Liver (tissue), 9 donors: ENCODE measurements around the gene ADGRL4. TPM values are rescaled to one million over a fixed set of nuclear protein-coding genes. Genes with fewer than 3 reads are reported as not detected.
A peak's percentile ranks its signal among the peaks of the same experiment; 100 is the strongest.

Experiments used
- DNase-seq: peaks from one replicate; pipeline ENCODE4 v3.0.0-alpha.2; 2017; ENCODE audit warnings: low spot score
- H3K27ac ChIP-seq, 2 donors: one replicate each; pipeline ENCODE4 v1.7.0; 2013; ENCODE audit warnings: inconsistent platforms in 2 of 2, low read length in 2 of 2, control low read depth in 1 of 2, low read depth in 1 of 2, mild to moderate bottlenecking in 1 of 2
- H3K27me3 ChIP-seq, 4 donors: one replicate each; pipeline versions ENCODE4 v1.6.1 to v1.7.0; 2013; ENCODE audit warnings: low read length in 3 of 4, inconsistent platforms in 1 of 4, mild to moderate bottlenecking in 1 of 4, moderate library complexity in 1 of 4; ENCODE audit not compliant: control insufficient read depth in 4 of 4, insufficient read depth in 4 of 4
- H3K36me3 ChIP-seq, 4 donors: one replicate each; pipeline versions ENCODE4 v1.6.1 to v1.7.0; 2013; ENCODE audit warnings: low read length in 3 of 4, mild to moderate bottlenecking in 3 of 4, low read depth in 1 of 4, moderate library complexity in 1 of 4; ENCODE audit not compliant: control insufficient read depth in 4 of 4, insufficient read depth in 3 of 4
- H3K4me1 ChIP-seq, 4 donors: one replicate each; pipeline versions ENCODE4 v1.6.1 to v1.7.0; 2013; ENCODE audit warnings: low read length in 3 of 4, mild to moderate bottlenecking in 3 of 4, moderate library complexity in 1 of 4; ENCODE audit not compliant: control insufficient read depth in 4 of 4, insufficient read depth in 4 of 4
- H3K4me3 ChIP-seq, 3 donors: one replicate each; pipeline versions ENCODE4 v1.6.1 to v1.7.0; 2013; ENCODE audit warnings: low read length in 3 of 3, control low read depth in 1 of 3, low read depth in 1 of 3, mild to moderate bottlenecking in 1 of 3
- H3K9ac ChIP-seq, 2 donors: one replicate each; pipeline ENCODE4 v1.7.0; 2013; ENCODE audit warnings: low read length in 2 of 2, mild to moderate bottlenecking in 2 of 2, moderate library complexity in 2 of 2, control low read depth in 1 of 2, low read depth in 1 of 2
- H3K9me3 ChIP-seq, 4 donors: one replicate each; pipeline versions ENCODE4 v1.6.1 to v1.7.0; 2013; ENCODE audit warnings: low read length in 3 of 4; ENCODE audit not compliant: control insufficient read depth in 4 of 4
- FOXA1 ChIP-seq: IDR thresholded peaks from 2 replicates; pipeline ENCODE4 v1.6.1; 2016; ENCODE audit warnings: antibody characterized with exemption
- FOXA2 ChIP-seq: IDR thresholded peaks from 2 replicates; pipeline ENCODE4 v1.6.1; 2016; ENCODE audit warnings: antibody characterized with exemption
- GABPA ChIP-seq, 2 donors: IDR thresholded peaks in 1 of 2; conservative IDR thresholded peaks in 1 of 2; 2 replicates each; pipeline ENCODE4 v1.6.1; 2016; ENCODE audit warnings: antibody characterized with exemption in 2 of 2, mild to moderate bottlenecking in 1 of 2, moderate library complexity in 1 of 2
- HNF4A ChIP-seq, 2 donors: conservative IDR thresholded peaks; 2 replicates each; pipeline ENCODE4 v1.6.1; 2016; ENCODE audit warnings: antibody characterized with exemption in 2 of 2, mild to moderate bottlenecking in 2 of 2
- HNF4G ChIP-seq: IDR thresholded peaks from 2 replicates; pipeline ENCODE4 v1.6.1; 2016; ENCODE audit warnings: antibody characterized with exemption
- JUND ChIP-seq, 2 donors: IDR thresholded peaks; 2 replicates each; pipeline ENCODE4 v1.6.1; 2016; ENCODE audit warnings: antibody characterized with exemption in 2 of 2
- NR2F2 ChIP-seq: IDR thresholded peaks from 2 replicates; pipeline ENCODE4 v1.6.1; 2016; ENCODE audit warnings: antibody characterized with exemption
- RAD21 ChIP-seq, 2 donors: IDR thresholded peaks; 2 replicates each; pipeline ENCODE4 v1.6.1; 2016; ENCODE audit warnings: antibody characterized with exemption in 2 of 2, mild to moderate bottlenecking in 2 of 2
- RXRA ChIP-seq, 2 donors: IDR thresholded peaks; 2 replicates each; pipeline ENCODE4 v1.6.1; 2017 to 2018; ENCODE audit warnings: antibody characterized with exemption in 2 of 2, mild to moderate bottlenecking in 1 of 2
- SP1 ChIP-seq: IDR thresholded peaks from 2 replicates; pipeline ENCODE4 v1.6.1; 2018; ENCODE audit warnings: antibody characterized with exemption, mild to moderate bottlenecking
- TAF1 ChIP-seq: conservative IDR thresholded peaks from 2 replicates; pipeline ENCODE4 v1.6.1; 2016; ENCODE audit warnings: antibody characterized with exemption, mild to moderate bottlenecking
- YY1 ChIP-seq: IDR thresholded peaks from 2 replicates; pipeline ENCODE4 v1.6.1; 2016; ENCODE audit warnings: antibody characterized with exemption, mild to moderate bottlenecking
- WGBS: extraction: QIAGEN DNeasy Blood & Tissue Kit; methylation state at CpG from one replicate; pipeline ENCODE4 v1.1.7; 2013; 5-methylcytosine and 5-hydroxymethylcytosine counted together
- polyA plus RNA-seq, 2 donors: library from polyadenylated mRNA; stranded (reverse) in 1 of 2; unstranded in 1 of 2; fragments of 200-250 nt in 1 of 2; fragments of >200 nt in 1 of 2; fragmentation: Nextera tagmentation in 1 of 2; extraction: Ambion mirVana in 1 of 2; gene quantifications; one replicate each; pipeline versions ENCODE4 v1.2.1 to v1.2.3, GENCODE V29; 2013 to 2015
- total RNA-seq, 2 donors: library from RNA; depleted of rRNA; stranded (reverse); fragments of >200 nt; gene quantifications; one replicate each; pipeline ENCODE4 v1.2.3, GENCODE V29; 2014
- TF ChIP-seq, protein P1 (sequence below): IDR thresholded peaks from 2 replicates; pipeline ENCODE4 v1.6.1; 2016; ENCODE audit warnings: antibody characterized with exemption
- TF ChIP-seq, protein P2 (sequence below): IDR thresholded peaks from 2 replicates; pipeline ENCODE4 v1.6.1; 2016; ENCODE audit warnings: antibody characterized with exemption
- TF ChIP-seq, protein P3 (sequence below): fragments of 150-350 bp; IDR thresholded peaks from 2 replicates; pipeline ENCODE4 v1.5.1; 2017; ENCODE audit warnings: improper control_type of control experiment, low read depth, low read length; ENCODE audit not compliant: missing input control
- TF ChIP-seq, protein P4 (sequence below): IDR thresholded peaks from 2 replicates; pipeline ENCODE4 v1.6.1; 2016; ENCODE audit warnings: antibody characterized with exemption
- TF ChIP-seq, protein P5 (sequence below): IDR thresholded peaks from 2 replicates; pipeline ENCODE4 v1.6.1; 2016; ENCODE audit warnings: antibody characterized with exemption, mild to moderate bottlenecking
- donor health status: healthy.
- donor health status: healthy.
- donor health status: healthy.
- donor health status: healthy.
- donor health status: healthy.

Gene ADGRL4
- total RNA-seq (1 to 10 TPM; 2.1 to 9.2 TPM), polyA plus RNA-seq (1 to 10 TPM; 4.7 to 6.5 TPM)

DNA sequence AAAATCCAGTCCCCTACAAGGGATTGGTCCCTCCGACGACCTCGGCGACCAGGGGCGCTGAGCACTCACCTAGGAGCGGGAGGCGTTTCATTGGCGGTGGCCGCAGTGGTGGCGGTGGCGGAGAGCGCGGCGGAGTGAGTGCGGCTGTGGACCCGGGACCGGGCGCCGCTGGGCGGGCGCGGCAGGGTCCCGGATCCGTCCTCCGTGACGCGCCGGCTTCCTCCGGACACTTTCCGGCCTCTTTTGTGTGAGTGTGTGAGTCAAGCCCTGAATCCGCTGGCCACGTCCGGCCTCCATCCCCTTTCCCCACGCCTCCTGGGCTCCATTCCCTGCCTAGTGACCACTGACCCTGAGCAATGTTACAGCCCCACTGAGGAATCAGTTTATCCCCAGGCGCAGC is at the start of gene ADGRL4:
Gene ADGRL4 (minus strand): TSS at position 167 of the 400 bp plus-strand sequence. CDS start 76 bp downstream, at position 91.
- no peak for TF ChIP-seq YY1
- TF ChIP-seq JUND (IDR thresholded peaks at IDR 0.05): no peak
- TF ChIP-seq NR2F2: no peak
- TF ChIP-seq, protein P1, sequence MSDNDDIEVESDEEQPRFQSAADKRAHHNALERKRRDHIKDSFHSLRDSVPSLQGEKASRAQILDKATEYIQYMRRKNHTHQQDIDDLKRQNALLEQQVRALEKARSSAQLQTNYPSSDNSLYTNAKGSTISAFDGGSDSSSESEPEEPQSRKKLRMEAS: no peak
- TF ChIP-seq FOXA2: no peak
- no peak for TF ChIP-seq RXRA (IDR thresholded peaks at IDR 0.05)
- no peak for TF ChIP-seq GABPA (IDR thresholded peaks at IDR 0.05 in 1 of 2, conservative IDR thresholded peaks at IDR 0.05 in 1 of 2)
- no peak for TF ChIP-seq TAF1
- no peak for TF ChIP-seq HNF4A (conservative IDR thresholded peaks at IDR 0.05)
- TF ChIP-seq, protein P2, sequence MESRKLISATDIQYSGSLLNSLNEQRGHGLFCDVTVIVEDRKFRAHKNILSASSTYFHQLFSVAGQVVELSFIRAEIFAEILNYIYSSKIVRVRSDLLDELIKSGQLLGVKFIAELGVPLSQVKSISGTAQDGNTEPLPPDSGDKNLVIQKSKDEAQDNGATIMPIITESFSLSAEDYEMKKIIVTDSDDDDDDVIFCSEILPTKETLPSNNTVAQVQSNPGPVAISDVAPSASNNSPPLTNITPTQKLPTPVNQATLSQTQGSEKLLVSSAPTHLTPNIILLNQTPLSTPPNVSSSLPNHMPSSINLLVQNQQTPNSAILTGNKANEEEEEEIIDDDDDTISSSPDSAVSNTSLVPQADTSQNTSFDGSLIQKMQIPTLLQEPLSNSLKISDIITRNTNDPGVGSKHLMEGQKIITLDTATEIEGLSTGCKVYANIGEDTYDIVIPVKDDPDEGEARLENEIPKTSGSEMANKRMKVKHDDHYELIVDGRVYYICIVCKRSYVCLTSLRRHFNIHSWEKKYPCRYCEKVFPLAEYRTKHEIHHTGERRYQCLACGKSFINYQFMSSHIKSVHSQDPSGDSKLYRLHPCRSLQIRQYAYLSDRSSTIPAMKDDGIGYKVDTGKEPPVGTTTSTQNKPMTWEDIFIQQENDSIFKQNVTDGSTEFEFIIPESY: no peak
- TF ChIP-seq, protein P3, sequence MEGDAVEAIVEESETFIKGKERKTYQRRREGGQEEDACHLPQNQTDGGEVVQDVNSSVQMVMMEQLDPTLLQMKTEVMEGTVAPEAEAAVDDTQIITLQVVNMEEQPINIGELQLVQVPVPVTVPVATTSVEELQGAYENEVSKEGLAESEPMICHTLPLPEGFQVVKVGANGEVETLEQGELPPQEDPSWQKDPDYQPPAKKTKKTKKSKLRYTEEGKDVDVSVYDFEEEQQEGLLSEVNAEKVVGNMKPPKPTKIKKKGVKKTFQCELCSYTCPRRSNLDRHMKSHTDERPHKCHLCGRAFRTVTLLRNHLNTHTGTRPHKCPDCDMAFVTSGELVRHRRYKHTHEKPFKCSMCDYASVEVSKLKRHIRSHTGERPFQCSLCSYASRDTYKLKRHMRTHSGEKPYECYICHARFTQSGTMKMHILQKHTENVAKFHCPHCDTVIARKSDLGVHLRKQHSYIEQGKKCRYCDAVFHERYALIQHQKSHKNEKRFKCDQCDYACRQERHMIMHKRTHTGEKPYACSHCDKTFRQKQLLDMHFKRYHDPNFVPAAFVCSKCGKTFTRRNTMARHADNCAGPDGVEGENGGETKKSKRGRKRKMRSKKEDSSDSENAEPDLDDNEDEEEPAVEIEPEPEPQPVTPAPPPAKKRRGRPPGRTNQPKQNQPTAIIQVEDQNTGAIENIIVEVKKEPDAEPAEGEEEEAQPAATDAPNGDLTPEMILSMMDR: no peak
- TF ChIP-seq, protein P4, sequence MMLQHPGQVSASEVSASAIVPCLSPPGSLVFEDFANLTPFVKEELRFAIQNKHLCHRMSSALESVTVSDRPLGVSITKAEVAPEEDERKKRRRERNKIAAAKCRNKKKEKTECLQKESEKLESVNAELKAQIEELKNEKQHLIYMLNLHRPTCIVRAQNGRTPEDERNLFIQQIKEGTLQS: no peak
- no peak for TF ChIP-seq RAD21 (IDR thresholded peaks at IDR 0.05)
- TF ChIP-seq, protein P5, sequence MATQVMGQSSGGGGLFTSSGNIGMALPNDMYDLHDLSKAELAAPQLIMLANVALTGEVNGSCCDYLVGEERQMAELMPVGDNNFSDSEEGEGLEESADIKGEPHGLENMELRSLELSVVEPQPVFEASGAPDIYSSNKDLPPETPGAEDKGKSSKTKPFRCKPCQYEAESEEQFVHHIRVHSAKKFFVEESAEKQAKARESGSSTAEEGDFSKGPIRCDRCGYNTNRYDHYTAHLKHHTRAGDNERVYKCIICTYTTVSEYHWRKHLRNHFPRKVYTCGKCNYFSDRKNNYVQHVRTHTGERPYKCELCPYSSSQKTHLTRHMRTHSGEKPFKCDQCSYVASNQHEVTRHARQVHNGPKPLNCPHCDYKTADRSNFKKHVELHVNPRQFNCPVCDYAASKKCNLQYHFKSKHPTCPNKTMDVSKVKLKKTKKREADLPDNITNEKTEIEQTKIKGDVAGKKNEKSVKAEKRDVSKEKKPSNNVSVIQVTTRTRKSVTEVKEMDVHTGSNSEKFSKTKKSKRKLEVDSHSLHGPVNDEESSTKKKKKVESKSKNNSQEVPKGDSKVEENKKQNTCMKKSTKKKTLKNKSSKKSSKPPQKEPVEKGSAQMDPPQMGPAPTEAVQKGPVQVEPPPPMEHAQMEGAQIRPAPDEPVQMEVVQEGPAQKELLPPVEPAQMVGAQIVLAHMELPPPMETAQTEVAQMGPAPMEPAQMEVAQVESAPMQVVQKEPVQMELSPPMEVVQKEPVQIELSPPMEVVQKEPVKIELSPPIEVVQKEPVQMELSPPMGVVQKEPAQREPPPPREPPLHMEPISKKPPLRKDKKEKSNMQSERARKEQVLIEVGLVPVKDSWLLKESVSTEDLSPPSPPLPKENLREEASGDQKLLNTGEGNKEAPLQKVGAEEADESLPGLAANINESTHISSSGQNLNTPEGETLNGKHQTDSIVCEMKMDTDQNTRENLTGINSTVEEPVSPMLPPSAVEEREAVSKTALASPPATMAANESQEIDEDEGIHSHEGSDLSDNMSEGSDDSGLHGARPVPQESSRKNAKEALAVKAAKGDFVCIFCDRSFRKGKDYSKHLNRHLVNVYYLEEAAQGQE: no peak
- H3K4me3 ChIP-seq: peak within 1 kb of the TSS in 1 of 3 donors; percentile 25
- H3K4me1 ChIP-seq: no peaks in the 10 kb centered on the region
- no peaks in the 10 kb centered on the region for H3K9me3 ChIP-seq
- H3K36me3 ChIP-seq: no peaks in the 10 kb centered on the region
- 12% methylated on average over 35 of the region's 35 CpGs for WGBS
- peak within 1 kb of the TSS; percentile 9 to 50 for H3K27ac ChIP-seq
- DNase-seq: no peak
- H3K9ac ChIP-seq: peak within 1 kb of the TSS in 1 of 2 donors; percentile 48
- H3K27me3 ChIP-seq: peaks cover 0 to 2% (median 0%) of the 10 kb centered on the region in 4 donors

DNA sequence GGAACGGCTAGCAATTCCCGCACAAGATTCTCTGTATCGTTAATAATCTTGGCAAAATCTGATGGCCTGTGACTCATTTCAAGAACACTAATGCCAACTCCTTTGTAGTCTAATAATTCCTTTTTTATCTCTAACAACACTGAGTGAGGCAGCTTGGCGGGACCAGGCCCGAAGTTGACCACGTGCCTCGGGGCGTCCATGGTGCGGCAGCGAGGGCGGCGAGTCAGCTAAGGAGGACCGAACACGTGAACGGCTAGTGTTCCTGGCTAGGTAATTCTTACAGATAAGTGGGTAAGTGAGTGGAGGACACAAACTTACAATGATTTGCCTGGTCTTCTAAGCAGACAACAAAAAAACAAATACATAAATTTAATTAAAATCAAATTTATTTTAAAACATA is 49.3 kb upstream of the ADGRL4 start:
- no peaks in the 10 kb centered on the region for H3K4me1 ChIP-seq
- no peak overlapping the region for H3K4me3 ChIP-seq
- no peak overlapping the region for H3K27ac ChIP-seq
- H3K27me3 ChIP-seq: no peaks in the 10 kb centered on the region
- 93% methylated on average over 15 of the region's 15 CpGs for WGBS
- no peak for DNase-seq
- no peak overlapping the region for H3K9ac ChIP-seq
- H3K36me3 ChIP-seq: no peaks in the 10 kb centered on the region
- H3K9me3 ChIP-seq: no peaks in the 10 kb centered on the region
- TF ChIP-seq, protein P1: no peak
- TF ChIP-seq HNF4G: no peak
- no peak for TF ChIP-seq SP1
- no peak for TF ChIP-seq HNF4A (conservative IDR thresholded peaks at IDR 0.05)
- TF ChIP-seq, protein P3: no peak
- no peak for TF ChIP-seq TAF1
- no peak for TF ChIP-seq RXRA (IDR thresholded peaks at IDR 0.05)
- no peak for TF ChIP-seq FOXA1
- no peak for TF ChIP-seq JUND (IDR thresholded peaks at IDR 0.05)
- TF ChIP-seq RAD21 (IDR thresholded peaks at IDR 0.05): no peak
- TF ChIP-seq, protein P4: no peak
- no peak for TF ChIP-seq FOXA2
- TF ChIP-seq GABPA (IDR thresholded peaks at IDR 0.05 in 1 of 2, conservative IDR thresholded peaks at IDR 0.05 in 1 of 2): no peak
- TF ChIP-seq NR2F2: no peak
- TF ChIP-seq, protein P2: no peak
